ENCODE results near the gene VSX2.

The VSX2 gene

DNA sequence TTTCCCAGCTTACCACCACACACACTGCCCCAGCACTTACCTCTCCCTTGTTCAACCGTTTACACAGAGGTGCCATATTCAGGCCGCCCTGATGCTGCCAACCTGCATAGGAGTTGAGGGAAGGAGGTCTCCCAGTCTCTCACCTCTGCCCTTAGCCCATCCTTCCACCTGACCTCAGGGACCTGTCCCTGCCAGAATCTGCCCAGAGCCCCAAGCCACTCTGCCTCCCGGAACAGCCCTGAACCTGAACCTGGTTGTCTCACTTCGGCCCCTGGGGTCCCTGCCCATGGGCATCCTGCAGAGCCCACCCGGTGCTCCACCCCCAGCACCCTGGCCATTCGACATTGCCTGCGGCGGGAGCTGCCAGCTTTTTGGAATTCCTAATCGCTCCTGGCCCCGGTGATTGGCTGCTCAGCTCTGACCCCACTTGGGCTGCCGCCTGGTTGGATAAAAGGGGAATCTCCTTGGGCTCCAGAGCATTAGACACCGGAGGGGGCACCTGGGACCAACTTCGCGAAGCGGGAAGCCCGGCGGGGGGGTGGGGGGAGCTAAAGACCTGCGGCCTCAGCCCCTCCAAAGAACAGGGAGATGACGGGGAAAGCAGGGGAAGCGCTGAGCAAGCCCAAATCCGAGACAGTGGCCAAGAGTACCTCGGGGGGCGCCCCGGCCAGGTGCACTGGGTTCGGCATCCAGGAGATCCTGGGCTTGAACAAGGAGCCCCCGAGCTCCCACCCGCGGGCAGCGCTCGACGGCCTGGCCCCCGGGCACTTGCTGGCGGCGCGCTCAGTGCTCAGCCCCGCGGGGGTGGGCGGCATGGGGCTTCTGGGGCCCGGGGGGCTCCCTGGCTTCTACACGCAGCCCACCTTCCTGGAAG, at the start of gene VSX2:
Gene VSX2, plus strand, starts transcription at position 476 of the 874 bp plus-strand sequence. Its CDS starts 113 bp downstream, at position 589.
- no peak for DNase-seq

DNA sequence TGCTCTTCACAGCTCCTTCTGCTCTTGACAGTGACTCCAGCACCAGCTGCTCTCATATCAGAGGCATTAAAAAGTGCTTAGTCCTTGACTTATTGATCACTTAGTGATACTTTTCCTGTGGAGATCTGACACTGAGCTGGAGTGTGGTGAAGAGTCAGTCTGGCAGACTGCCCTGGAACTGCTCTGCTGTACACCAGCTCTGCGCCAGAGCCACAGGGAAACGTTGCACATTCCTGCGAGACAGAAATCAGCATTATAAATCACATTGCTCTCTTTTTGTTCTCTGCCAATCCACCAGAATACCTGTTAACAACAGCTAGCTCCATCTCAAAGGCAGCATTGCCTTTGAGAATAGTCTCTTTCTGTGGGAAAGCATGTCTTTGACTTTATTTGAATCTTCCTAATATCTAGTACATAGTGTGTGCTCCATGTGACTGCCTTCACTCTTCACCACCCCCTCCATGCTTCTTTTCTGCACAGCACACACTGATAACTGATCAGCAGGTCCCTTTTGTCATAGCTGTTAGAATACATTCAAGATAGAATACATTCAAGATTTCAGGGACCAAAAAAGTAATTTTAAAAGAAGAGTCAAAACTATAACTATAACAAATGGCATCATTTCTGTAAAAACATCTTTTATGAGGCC, 48.2 kb upstream of the VSX2 start:
- no peak for DNase-seq

DNA sequence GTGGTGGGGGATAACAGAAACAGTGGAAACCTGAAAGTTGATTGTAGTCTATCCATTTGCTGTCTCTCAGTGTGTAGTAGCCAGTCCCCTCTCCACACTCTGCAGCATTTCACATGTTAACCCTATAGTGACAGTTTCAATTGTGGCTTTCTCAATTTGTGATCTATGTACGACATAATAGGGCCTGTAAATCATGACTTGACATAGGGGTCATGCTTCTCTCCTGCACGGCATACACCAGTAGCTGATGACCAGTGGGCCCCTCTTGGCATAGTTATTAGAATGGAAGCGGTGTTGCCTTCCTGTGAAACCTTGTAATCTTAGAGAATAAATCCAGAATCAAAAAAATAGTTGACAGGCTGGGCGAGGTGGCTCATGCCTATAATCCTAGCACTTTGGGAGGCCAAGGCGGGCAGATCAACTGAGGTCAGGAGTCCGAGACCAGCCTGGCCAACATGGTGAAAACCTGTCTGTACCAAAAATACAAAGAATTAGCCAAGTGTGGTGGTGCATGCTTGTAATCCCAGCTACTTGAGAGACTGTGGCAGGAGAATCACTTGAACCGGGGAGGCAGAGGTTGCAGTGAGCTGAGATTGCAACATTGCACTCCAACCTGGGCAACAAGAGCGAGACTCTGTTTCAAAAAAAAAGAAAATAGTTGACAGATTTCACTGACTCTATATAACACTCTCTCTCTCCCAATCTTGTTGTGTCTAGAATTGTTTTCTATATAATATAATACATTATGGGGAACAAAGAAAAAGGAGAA, 44.6 kb upstream of the VSX2 start:
- no peak for DNase-seq

DNA sequence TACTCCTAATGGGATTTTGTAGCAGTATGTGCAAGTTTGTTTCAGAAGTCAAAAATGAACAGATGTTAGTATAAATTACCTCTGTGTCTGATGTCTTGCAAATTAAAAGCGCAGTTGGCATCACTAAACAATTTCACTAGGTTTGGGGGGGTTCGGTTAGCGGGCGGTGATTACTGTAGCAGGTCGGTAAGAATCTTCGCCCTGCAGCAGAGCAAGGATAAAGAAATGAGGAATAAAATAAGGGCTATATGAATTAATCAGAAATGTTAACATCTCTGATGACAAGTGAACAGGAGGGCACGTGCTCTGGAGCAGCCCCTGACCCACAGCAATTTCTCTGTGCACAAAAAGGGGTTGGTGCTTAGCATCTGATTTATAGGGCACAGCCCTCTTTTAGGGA, 43.6 kb upstream of the VSX2 start:
- no peak for DNase-seq

DNA sequence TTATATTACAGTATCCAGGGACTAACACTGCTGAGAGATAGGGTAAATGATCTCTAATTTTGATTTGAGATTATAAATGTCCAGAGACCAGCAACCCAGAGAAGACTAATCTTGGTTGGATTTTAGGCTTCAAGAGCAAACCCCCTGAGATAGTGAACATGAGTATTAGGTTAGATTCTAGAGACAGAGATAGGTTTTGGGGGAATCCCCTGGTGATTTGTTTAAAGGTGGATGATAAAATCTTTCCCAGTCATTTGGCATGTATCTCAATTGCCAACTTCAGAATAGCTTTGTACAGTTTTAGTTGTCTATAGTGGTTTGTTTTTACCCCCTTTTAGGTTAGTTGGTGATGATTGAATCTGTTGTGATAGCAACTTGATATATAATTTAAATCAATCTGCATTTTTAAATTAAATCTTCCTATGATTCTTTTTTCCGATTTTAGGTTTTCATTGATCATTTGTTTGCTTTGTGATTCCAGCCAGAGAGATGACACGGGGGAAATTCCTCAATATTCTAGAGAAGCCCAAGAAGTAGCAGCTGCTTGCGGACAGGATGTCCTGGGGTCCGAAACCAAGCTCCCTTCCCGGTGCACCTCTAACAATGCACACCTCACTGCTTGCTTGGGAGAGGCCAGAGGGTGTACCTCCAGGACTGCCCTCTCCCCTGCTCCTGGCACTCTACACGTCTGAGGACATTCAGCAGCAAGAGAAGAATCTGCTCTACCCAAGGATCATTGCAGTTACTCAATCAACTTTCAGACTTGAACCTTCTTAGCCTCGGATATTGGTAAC, 40.6 kb upstream of the VSX2 start:
- DNase-seq = no peak

DNA sequence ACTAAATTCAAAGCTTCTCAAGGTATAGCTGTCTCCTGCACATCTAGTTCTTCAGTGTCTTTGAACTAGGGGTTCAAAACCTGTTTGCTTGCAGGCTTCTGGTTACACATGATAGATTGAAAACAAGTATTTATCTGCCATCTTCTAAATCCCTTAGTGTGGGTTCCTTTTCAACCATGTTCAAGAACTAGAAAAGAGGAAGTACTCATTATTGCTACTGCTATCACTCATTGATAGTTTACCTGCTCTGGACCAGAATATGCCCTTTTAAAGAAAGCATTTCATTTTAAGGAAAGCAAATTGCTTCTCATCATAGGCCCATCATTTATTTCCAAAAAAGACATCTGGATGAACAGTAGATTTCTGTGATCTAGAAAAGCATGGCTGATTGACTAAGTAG, 37.1 kb upstream of the VSX2 start:
- DNase-seq = no peak

DNA sequence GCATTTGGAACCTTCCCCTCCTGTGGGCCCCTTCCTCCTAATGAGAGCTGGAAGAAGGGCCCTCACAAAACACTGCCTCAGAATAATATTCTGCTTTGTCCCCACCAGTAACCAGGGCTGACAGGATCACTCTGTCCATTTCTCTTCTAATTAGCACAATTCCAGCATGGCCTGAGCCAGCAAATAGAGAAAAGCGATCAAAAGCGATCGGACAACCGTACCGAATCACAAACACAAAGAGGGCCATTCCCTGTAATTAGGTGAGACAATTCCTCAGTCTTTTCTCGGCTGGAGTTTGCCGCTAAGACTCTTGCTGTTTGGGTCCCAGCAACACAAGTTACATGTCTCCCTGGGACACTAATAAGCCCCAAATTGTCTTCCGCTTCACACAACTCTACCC, 35.6 kb upstream of the VSX2 start:
- DNase-seq = no peak

DNA sequence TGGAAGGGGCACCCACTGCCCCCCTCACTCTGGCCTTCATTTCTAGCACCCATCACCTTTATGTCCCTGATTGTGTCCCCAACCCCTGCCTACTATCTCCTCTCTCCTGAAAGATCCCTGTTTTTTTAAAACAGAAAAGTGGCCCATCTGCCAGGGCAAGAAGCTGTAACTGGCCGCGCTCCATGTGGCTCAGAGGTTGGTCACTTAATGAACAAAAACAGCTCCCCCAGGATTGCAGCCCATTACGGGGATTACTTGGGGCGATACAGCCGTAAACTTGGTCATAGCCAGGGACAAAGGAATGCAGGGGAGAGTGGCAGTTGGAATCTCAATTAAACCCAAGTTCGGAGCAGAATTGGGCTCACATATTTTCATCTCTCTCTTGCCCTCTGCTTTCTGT, 34.8 kb upstream of the VSX2 start:
- no peak for DNase-seq

DNA sequence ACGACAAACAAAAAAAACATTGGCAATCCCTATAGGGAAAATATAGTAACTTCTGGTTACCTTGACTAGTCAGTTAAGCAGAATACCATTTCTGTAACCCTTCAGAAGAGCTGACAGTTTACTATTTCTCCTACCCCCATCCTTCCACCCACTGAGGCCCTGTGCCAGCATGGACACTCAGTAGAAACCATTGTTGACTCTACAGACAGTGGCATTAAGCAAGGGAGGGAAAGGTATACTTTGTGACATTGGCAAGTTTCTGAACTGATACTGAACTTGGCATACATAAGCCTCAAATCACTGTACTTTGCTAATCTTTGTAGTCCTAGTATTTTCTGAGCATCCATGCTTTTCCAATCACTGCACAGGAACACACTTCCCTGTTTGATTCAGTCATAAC, 33.4 kb upstream of the VSX2 start:
- no peak for DNase-seq

DNA sequence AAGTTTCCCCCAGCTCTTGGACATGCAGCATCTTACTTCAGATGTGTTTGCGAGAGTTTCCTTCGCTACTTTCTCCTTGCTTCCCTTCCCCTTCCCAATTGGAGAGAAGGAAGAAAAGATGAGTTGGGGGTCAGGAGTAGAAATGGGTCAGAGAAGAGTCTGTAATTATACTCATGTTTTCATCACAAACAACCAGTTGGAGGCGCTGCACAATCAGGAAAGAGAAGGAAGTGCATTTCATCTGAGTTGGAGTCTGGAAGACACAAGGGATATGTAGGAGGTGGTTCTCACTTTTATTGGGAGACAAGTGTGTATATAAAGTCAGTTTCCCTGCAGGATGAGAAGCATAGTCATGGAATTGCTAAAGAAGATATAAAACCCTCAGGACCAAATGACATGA, 31.3 kb upstream of the VSX2 start:
- no peak for DNase-seq

DNA sequence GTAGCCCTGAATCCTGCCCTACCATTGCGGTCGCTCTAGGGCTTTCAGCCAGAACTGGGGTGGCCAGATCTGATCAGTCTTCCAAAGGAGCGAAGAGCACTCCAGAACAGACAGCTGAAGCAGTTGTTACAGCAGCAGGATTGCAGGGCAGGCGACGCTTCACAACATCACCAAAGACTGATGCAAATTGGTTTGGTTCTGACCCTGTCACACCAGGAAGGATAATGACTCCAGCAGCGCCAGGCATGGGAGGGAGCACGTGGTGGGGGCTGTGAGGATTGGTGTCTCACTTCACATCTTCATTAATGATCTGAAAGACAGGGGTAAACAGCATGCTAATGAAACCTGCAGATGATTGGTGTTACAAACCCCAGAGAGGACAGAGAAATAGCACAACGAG, 30.6 kb upstream of the VSX2 start:
- no peak for DNase-seq

DNA sequence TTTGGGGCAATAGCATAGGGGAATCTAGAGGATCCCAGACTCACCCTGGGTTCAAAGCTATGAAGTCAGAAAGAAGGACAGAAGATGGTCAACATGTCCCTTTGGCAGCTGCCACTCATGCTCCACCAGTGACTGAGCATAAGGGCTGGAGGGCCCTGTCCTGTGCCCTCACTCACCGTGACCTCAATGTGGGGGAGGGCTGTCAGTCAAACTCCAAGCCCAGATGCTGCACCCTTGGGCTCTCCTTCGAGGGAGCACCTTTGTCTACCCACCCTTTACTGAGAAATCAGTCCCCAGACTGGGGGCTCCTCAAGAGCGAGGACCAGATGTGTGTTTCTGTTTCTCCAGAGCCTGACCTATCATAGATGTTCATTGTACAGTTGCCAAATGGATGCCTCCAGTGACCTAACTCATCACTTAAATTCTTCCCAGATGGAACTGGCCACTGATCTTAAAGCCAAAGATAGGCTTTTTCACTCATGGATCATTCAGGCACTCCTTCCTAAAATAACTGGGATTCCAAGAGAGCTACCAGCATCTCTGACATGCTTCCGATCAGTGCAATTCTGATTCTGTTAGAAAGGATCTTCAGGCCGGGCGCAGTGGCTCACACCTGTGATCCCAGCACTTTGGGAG, 27.2 kb upstream of the VSX2 start:
- no peak for DNase-seq

DNA sequence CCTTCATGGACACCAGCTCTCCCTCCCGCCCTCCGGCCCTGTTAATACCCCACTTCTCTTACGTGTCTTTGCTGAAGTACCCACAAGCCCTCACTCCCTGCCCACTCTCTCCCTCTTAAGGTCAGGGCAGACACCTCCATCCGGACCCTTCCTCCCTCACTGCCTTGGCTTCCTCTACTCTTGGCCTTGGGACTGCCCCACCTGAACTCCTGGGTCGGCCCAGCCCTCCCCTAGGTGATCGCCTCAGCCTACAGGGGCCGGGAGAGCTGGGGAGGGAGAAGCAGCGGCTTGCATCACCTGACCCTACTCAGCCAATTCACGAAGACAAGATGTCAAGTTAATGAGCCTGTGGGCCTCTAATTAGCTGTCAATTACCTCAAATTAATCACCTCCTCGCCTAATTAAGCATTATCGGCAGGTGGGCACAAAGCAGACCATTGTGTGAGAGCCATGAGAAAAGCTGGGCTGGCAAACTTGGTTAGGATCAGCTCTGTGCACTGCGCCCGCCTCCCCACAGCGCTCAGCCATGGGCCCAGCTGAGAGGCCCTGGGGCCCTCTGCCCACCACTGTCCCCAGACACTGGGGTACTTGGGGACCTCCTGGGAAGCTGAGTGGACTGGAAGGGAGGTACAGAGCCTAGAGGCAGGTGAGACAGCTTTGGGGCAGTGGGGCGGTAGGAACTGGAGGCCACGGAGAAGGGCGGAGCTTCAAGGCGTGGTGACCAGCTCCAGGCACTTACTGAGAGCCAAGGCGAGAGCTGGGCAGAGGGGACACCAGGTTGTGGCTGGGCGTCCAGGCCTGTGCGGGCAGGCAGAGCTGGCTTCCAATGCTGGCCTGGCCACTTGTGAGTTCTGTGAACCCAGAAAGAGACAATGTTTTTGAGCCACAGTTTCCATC, 25.1 kb upstream of the VSX2 start:
- DNase-seq = no peak

DNA sequence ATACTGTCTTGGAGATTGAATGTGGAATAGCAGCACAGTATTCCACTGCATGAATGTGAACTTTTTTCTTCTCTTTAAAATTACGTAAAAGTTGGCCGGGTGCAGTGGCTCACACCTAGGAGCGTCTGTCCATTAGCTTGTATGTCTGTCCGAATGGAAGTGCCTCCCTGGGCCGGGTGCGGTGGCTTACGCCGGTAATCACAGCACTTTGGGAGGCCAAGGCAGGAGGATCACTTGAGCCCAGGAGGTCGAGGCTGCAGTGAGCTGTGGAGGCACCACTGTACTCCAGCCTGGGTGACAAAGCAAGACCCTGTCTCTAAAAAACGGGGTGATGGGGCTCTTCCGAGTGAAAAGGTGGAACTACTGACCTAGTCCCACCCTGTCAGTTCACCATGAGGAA, 22.6 kb upstream of the VSX2 start:
- no peak for DNase-seq

DNA sequence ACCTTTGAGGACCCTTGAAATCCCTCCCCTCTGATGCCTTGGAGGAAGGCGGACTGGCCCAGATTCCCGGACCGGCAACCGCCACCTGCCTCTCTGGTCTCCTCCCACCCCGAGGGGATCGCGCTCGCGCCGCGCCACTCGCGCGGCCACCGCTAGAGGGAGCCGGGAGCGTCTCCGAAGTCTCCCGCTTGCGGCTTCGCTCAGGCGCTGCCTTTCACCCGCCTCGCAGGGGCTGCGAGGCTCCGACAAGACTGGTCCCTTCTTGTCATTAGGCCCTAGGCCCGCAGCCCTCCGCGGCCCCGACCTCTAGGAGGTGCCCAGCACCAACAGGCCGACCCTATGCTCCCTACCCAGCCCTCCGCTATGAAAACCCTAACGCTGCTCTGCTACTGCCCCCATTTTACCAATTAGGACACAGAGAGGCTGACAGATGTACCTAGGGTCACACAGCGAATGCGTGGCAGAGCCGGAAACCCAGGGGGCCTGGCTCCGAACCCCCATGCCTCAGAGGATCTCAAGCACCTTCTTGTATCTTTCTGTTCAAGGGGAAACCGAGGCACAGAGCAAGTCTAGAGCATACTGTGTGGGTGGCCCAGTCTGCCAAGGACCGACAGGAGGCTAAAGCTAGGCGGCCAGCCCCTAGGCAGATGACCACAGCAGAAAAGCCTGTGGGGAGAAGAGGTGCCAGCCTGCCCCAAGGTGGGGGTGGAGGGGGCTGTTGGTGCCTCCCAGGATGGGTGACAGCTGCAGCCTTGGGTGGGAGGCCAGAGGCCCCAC, 21.4 kb upstream of the VSX2 start:
- DNase-seq = peak; percentile 80

DNA sequence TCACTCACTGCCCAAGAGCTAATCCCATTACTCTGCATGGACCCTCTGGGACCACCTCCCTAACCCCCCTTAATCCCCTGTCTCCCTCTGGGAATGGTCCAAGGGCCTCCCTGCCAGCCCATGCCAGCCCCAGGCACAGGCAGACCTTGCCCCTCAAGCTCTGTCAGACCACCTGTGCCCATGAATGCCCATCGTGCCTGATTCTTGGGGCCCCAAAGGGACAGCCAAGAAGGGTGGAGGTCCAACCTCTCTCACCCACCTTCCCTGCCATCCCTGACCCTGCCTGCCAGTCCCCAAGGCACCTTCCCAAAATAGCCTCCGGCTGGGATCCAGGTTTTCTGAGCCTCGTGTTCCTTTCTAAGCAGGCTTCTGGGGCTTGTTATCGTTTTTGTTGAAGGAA, 20.8 kb upstream of the VSX2 start:
- DNase-seq = no peak

DNA sequence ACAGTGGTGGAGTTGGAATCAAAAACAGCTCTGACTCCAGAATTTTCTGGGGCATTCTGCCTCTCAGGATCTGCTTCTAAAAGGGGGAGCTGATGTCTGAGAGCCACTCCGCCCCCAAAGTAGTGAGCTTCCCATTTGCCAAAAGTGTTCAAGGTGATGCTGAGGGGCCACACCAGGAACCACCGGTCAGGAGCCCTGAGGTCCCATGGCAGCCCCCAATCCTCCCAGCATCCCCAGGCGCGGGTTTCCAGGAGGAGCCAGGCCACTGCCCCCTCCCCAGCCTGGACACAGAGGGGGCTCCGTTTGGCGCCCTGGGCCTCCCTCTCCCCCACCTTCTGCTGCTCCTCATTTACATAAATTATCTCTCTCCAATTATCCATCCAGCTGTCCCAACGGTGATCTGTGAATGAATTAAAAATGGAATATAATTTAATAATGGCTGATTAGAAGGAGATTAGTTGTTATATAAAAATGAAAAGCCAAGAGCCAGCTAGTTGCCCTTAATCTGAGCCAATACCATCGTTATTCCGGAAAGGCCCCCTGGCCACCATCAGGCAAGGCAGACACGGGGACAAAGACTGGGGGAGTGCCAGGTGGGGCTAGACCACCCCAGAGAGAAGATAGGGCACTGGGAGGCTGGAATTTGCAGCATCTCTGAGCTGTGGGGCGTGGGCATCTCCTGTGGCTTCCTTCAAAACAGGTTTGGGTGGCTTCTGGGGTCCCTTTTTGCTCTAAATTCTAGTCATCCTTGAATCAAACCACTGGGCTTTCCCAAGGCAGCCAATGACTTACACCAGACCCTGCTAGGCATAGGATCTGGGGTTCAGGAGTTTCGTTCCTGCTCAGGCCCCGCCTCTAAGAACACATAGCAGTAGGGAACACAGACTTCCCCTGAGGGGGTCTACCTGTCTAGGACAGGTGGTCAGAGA, 19.7 kb upstream of the VSX2 start:
- no peak for DNase-seq

DNA sequence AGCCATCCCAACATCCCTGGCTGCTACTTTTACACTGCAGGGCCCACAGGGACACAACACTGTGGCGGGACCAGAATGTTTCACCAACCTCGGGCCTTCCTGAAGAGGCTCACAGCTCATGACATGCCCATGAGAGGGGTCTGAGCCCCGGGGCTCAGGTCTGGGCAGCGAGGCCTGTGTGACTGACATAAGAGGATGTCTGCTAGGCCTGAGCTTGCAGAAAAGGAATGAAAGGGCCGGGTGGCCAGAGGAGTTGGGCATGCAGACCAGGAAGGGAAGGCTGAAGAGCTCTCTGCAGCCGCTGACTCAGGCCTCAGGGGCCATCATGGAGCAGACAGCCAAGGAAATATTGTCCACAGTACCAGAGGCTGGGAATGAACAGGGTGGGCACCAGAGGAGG, 18.3 kb upstream of the VSX2 start:
- no peak for DNase-seq

DNA sequence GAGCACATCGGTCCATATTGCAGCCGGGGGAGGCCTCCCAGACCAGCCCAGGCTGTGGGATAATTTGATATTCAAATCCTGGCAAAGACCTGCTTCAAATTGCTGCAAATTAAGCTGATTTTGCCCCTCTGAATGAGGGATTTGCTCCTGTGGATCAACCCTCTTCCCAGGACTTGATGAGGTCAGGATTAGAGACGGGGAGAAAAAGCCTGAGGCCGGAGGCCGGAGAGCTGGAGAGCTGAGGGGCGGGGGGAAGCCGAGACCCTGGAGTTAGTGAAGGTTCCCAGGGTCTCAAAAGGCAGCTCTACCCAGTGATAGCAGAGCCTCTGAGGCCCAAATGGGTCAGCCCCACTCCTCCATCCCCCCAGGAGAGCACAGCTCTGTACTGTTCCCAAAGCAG, 17.5 kb upstream of the VSX2 start:
- no peak for DNase-seq
